Activated CD4-positive, CD25-positive, alpha-beta regulatory T cell (primary cell): ENCODE measurements around the gene DDX4.
A peak's percentile ranks its signal among the peaks of the same experiment; 100 is the strongest.
"Not testable (repeated sequence)": the region's sequence is repeated elsewhere in the genome, so short reads cannot be mapped to it uniquely, and the experiment has no call there.

ENCODE experiments used
- DNase-seq, 4 experiments: peaks; one replicate each; lab custom pipeline; 2025; lab: John Stamatoyannopoulos, UW

Gene DDX4

GRCh38 chr5:55737793-55738192 is at the start of gene DDX4:
Gene DDX4, plus strand, starts transcription at chr5:55738061. Its CDS starts 903 bp downstream, at chr5:55738964.
- DNase-seq = no peak

DNA sequence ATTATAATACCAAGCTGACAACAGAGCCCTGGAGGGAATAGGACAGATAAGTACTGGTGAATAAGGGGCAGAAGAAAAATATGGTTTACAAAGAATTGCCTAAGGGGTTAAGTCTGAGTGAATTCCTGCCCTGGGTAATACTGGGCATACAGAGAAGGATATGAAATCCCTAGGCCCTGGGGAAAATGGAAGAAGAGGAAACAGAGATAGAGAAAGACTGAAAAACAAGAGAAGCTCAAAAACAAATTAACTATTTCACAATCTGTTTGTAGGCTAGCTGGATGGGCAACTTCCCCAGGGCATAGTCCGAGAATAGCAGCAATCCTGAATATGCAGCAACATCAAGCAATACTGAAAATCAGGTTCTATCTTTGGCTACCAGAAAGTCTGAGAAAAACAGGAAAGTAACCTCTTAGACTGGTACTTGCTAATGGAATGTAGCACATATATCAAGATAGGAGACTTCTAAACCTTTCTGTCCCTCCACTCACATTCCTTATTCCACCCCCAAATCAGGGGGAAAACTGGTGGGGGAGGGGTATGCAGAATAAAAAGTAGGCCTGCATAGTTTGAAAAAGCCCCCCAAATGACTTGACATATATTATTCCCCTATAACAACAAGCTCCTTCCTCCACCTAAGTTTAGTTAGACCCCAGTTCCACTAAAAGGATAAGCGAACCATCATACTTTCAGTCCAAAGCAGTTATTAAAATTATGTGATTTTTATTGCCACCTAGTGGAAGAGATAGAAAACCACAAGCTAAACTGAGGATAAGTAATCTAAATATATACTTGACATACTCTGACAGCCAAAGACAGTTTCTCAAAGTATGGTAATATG is 46.4 kb upstream of the DDX4 start:
- no peak for DNase-seq

GRCh38 chr5:55692106-55692417 is 45.8 kb upstream of the DDX4 start:
- DNase-seq = no peak

DNA sequence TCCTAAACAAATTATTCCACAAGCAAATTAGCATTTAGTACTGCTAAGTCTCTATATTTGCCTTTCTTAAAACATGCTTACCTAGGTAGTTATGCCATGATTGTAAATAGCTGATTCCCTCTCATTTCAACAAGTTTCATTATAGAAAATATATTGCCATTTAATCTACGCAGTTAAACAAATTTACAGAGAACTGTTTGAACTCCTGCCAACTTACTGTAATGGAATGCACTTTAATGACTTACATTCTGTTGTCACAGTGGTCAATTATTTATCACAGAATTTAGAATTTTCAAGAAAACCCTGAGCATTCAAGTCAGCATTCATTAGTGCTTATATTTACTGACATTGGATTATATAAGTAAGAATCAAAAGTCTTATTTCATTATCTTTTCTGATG is 45.4 kb upstream of the DDX4 start:
- DNase-seq = no peak

DNA sequence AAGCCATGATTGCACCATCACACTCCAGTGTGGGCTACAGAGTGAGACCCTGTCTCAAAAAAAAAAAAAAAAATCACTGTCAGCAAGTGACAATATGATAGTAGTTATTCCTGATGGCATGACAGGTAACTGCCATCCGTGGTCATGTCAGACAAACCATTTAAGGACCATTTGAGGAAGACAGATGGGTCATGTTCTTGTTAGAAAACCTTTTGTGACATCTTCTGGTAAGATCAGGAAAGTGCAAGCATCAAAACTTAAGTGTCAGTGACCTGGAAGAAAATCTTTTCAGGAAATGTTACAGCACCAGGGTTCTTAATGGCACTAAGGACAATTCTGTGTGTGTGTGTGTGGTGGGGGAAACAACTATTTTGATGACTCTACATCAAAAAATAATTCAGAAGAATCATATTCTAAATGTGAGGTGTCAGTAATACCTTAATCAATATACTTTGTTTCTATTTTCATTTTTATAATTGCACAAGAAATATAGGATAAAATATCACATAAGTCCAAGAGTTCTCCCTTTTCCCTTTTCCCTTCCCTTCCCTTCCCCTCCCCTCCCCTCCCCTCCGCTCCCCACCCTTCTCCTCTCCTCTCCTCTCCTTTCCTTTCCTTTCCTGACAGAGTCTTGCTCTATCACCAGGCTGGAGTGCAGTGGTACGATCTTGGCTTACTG is 43.6 kb upstream of the DDX4 start:
- no peak for DNase-seq

- DNase-seq = not testable (repeated sequence)
These were observed 41.2 kb upstream of the DDX4 start for GRCh38 chr5:55696704-55697103.

DNA sequence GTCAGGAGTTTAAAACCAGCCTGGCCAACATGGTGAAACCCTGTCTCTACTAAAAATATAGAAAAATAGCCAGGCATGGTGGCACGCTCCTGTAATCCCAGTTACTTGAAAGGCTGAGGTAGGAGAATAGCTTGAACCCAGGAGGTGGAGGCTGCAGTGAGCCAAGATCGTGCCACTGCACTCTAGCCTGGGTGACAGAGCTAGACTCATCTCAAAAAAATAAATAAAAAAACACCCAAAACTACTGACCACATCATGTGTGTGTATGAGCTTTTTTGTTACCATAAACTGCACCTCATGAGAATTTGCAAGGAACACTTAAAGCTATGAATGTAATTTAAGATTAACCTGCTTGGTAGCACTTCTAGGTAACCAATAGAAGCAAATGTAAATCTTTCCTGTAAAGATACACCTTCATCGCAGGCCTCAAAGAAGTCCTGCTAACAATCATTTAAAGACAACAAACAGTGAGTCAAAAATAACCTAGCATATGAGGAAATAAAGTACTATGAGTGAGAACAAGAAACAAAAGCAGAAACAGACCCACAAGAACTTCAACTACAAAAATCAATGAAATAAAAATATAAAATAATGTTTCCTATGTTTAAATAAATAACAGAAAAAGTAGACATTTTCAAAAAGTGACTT is 38.7 kb upstream of the DDX4 start:
- no peak for DNase-seq

- no peak for DNase-seq
These were observed 37.1 kb upstream of the DDX4 start for GRCh38 chr5:55700745-55701144.

- DNase-seq = no peak
These were observed 36.3 kb upstream of the DDX4 start for GRCh38 chr5:55701462-55702103.

- DNase-seq = no peak
These were observed 35.1 kb upstream of the DDX4 start for GRCh38 chr5:55702598-55703345.

- no peak for DNase-seq
These were observed 31.6 kb upstream of the DDX4 start for GRCh38 chr5:55706230-55706629.

GRCh38 chr5:55708732-55709131 is 29.1 kb upstream of the DDX4 start:
- no peak for DNase-seq

GRCh38 chr5:55711507-55712022 is 26.3 kb upstream of the DDX4 start:
- no peak for DNase-seq

DNA sequence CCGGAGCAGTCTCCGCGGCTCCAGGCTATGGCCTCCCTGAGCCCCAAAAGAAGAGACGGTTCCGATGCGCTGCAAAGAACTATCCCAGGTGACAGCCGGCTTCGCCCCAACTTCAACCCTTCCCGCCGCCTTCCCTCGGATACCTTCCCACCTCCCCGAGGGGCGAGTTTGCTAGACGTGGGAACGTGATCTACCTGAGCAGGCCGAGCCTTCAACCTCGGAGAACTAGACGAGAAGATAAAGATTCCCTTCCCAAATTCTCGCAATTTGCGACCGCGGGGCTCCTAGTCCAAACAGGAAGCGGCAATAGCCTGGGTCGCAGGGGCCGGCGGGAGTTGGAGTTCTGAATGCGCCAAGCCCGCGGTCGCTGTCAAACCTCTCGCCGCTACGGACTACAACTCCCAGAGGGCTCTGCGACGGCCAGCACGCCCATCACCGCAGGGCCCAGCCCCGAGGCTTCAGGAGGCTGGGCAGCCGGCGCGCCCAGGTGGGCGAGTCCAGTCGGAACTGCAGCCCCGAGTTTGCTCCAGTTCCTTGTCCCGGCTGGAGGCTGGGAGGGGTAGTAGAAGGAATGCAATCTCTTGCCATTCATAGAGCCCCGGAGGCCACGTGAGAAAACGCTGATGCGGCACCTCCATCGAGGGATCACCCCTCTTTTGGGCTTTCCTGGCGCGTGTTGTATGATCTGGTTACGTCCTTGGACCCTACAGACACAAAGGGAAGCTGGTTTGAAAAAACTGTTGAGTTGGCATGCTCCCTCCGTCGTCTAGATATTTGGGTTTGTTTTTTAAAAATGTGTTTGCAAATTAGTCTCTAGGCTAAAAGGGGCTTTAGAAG is 25.6 kb upstream of the DDX4 start, which contains the start of gene SLC38A9:
TSS of gene SLC38A9 (minus strand) at position 302 of the 837 bp plus-strand sequence. CDS start 14,366 bp downstream, outside the sequence.
- peak; percentile 84 to 87 (median 86) for DNase-seq

DNA sequence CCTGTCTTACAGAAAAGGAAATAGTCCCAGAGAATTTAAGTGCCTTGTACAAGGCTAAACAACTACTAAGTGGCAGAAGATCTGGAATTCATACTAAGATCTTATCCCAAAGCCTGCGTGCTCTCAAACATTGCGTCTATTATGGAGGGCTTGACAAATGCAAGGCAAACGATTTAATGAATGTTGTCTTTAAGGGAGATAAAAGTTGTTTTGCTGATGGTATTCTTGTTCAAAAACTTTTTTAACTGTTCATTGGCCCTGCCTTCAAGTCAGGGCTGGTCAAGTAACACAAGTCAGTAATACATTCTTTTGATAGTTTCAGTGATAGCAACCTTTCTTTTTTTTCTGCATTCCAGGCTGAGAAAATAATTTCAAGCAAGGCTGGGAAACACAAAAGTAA is 24.0 kb upstream of the DDX4 start:
- DNase-seq = no peak

DNA sequence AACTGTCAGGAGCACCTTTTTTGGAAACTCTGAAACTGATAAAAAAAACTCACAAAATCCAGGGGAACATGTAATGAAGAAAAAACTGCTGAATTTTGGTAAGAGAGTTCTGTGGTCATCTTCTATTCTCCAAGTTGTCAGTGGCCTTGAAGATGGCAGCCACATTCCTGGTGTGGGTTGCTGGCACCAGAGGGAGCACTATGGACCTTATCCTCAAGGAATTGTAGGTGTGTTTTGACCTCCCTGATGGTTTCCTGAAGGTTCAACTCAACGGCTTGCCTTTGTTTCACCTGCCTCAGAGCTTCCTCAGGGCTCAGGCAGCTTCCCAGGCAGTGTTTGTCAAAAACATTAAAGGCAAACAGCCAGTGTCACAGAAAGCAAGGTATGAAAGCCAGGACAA is 23.5 kb upstream of the DDX4 start:
- no peak for DNase-seq

- DNase-seq = no peak
These were observed 23.1 kb upstream of the DDX4 start for GRCh38 chr5:55714749-55715148.

DNA sequence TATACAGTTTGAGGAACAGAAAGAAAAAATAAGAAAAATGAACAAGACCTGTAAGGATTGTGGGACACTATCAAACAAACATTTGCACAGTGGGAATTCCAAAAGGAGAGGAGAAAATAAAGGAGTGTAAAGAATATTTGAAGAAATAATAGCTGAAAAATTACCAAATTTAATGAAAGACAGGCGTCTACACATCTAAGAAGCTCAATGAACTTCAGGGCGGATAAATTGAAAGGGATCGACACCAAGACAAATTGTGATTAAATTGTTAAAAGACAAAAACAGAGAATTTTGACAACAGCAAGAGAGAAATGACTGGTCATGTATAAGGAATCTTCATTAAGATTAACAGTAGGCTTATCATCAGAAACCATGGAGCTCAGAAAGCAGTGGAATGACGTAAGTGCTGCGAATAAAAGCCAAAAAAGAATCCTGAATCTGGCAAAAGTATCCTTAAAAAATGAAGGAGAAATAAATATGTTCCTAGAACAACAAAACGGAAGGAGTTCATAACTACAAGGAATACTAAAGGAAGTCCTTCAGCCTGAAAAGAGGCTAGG is 22.3 kb upstream of the DDX4 start:
- DNase-seq = no peak

DNA sequence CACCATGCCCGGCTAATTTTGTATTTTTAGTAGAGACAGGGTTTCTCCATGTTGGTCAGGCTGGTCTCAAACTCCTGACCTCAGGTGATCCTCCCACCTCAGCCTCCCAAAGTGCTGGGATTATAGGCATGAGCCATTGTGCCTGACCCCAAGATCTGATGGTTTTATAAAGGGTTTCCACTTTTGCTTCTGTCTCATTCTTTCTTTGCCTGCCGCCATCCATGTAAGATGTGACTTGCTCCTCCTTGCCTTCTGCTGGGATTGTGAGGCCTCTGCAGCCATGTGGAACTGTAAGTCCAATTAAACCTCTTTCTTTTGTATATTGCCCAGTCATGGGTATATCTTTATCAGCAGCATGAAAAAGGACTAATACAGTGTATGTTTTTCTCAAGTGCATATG is 18.8 kb upstream of the DDX4 start:
- DNase-seq = not testable (repeated sequence)

DNA sequence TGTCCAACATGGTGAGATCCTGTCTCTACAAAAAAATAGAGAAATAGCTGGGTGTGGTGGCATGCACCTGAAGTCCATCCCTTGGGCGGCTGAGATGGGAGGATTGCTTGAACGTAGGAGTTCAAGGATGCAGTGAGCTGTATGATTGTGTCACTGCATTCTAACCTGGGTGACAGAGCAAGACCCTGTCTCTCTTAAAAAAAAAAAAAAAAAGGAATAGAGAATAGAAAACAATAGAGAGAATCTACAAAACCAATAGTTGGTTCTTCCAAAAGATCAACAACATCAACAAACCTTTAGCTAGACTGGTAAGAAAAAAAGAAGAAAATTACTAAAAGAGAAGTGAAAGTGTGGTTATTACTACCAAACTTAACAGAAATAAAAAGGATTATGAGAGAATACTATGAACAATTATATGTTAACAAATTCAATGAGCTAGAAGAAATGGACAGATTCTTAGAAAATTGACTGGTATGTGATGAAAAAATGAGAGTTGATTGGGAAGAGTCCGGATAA is 17.6 kb upstream of the DDX4 start:
- DNase-seq = no peak
